ENCODE results near the gene PBRM1. TPM values are rescaled to one million over a fixed set of nuclear protein-coding genes. Genes with fewer than 3 reads are reported as not detected.
A peak's percentile ranks its signal among the peaks of the same experiment; 100 is the strongest.

PBRM1 gene
- total RNA-seq, 2 donors from 2014 or later, result 73.4 to 78.5 TPM

GRCh38 chr3:52555056-52555455 is 130.7 kb downstream of the PBRM1 start:
- Mint-ChIP-seq H3K36me3 (ENCODE audit: low read depth) (peaks cover 54% of the 10 kb centered on the region), H3K27me3 (ENCODE audit: insufficient read depth) (no peaks in the 10 kb centered on the region), H3K4me3 (no peak overlapping the region), H3K9me3 (no peaks in the 10 kb centered on the region), H3K27ac (no peak overlapping the region), H3K4me1 (no peaks in the 10 kb centered on the region)
- Histone ChIP-seq H3K27ac (ENCODE audit: low read depth, low read length) (no peak overlapping the region), H3K4me3 (ENCODE audit: low read length) (no peak overlapping the region), H3K9ac (ENCODE audit: extremely low read depth, low read length, poor library complexity, severe bottlenecking) (no peak overlapping the region), H3K27me3 (ENCODE audit: control insufficient read depth, insufficient read depth, low read length, poor library complexity, severe bottlenecking) (no peaks in the 10 kb centered on the region), H3K9me3 (ENCODE audit: control insufficient read depth, low read length) (no peaks in the 10 kb centered on the region), H3K4me1 (ENCODE audit: control insufficient read depth, insufficient read depth, low read length) (no peaks in the 10 kb centered on the region), H3K36me3 (ENCODE audit: control insufficient read depth, insufficient read depth, low read length) (peaks cover 80% of the 10 kb centered on the region)
- no peak for DNase-seq
- no CpG with 5 or more reads among the region's 1 CpG for WGBS, 2 experiments (ENCODE audit: insufficient coverage in 1 of 2, insufficient read length in 1 of 2)
- TF ChIP-seq, protein P1, sequence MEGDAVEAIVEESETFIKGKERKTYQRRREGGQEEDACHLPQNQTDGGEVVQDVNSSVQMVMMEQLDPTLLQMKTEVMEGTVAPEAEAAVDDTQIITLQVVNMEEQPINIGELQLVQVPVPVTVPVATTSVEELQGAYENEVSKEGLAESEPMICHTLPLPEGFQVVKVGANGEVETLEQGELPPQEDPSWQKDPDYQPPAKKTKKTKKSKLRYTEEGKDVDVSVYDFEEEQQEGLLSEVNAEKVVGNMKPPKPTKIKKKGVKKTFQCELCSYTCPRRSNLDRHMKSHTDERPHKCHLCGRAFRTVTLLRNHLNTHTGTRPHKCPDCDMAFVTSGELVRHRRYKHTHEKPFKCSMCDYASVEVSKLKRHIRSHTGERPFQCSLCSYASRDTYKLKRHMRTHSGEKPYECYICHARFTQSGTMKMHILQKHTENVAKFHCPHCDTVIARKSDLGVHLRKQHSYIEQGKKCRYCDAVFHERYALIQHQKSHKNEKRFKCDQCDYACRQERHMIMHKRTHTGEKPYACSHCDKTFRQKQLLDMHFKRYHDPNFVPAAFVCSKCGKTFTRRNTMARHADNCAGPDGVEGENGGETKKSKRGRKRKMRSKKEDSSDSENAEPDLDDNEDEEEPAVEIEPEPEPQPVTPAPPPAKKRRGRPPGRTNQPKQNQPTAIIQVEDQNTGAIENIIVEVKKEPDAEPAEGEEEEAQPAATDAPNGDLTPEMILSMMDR (conservative IDR thresholded peaks at IDR 0.05), result no peak

GRCh38 chr3:52554026-52554755 is 131.5 kb downstream of the PBRM1 start:
- WGBS, 2 experiments (ENCODE audit: insufficient coverage in 1 of 2, insufficient read length in 1 of 2), result 90 to 94% methylated on average over 4 to 5 of the region's 5 CpGs
- Histone ChIP-seq H3K36me3 (ENCODE audit: control insufficient read depth, insufficient read depth, low read length) (peaks cover 78% of the 10 kb centered on the region), H3K4me3 (ENCODE audit: low read length) (no peak overlapping the region), H3K27ac (ENCODE audit: low read depth, low read length) (no peak overlapping the region), H3K9ac (ENCODE audit: extremely low read depth, low read length, poor library complexity, severe bottlenecking) (no peak overlapping the region), H3K9me3 (ENCODE audit: control insufficient read depth, low read length) (no peaks in the 10 kb centered on the region), H3K27me3 (ENCODE audit: control insufficient read depth, insufficient read depth, low read length, poor library complexity, severe bottlenecking) (no peaks in the 10 kb centered on the region), H3K4me1 (ENCODE audit: control insufficient read depth, insufficient read depth, low read length) (no peaks in the 10 kb centered on the region)
- Mint-ChIP-seq H3K4me3 (no peak overlapping the region), H3K27ac (no peak overlapping the region), H3K4me1 (no peaks in the 10 kb centered on the region), H3K9me3 (no peaks in the 10 kb centered on the region), H3K36me3 (ENCODE audit: low read depth) (peaks cover 49% of the 10 kb centered on the region), H3K27me3 (ENCODE audit: insufficient read depth) (no peaks in the 10 kb centered on the region)
- no peak for DNase-seq
- TF ChIP-seq, protein P1 (conservative IDR thresholded peaks at IDR 0.05), result no peak

GRCh38 chr3:52552089-52552488 is 133.6 kb downstream of the PBRM1 start:
- Mint-ChIP-seq H3K9me3 (no peaks in the 10 kb centered on the region), H3K36me3 (ENCODE audit: low read depth) (peaks cover 49% of the 10 kb centered on the region), H3K27ac (peak overlapping the region; percentile 78), H3K4me3 (no peak overlapping the region), H3K4me1 (no peaks in the 10 kb centered on the region), H3K27me3 (ENCODE audit: insufficient read depth) (no peaks in the 10 kb centered on the region)
- Histone ChIP-seq H3K4me3 (ENCODE audit: low read length) (no peak overlapping the region), H3K9ac (ENCODE audit: extremely low read depth, low read length, poor library complexity, severe bottlenecking) (no peak overlapping the region), H3K27ac (ENCODE audit: low read depth, low read length) (no peak overlapping the region), H3K36me3 (ENCODE audit: control insufficient read depth, insufficient read depth, low read length) (peaks cover 74% of the 10 kb centered on the region), H3K4me1 (ENCODE audit: control insufficient read depth, insufficient read depth, low read length) (no peaks in the 10 kb centered on the region), H3K9me3 (ENCODE audit: control insufficient read depth, low read length) (no peaks in the 10 kb centered on the region), H3K27me3 (ENCODE audit: control insufficient read depth, insufficient read depth, low read length, poor library complexity, severe bottlenecking) (no peaks in the 10 kb centered on the region)
- WGBS, 2 experiments (ENCODE audit: insufficient coverage in 1 of 2, insufficient read length in 1 of 2), result 90 to 93% methylated on average over 2 to 3 of the region's 3 CpGs
- TF ChIP-seq, protein P1 (conservative IDR thresholded peaks at IDR 0.05), result no peak
- no peak for DNase-seq

Measured in endodermal cell (in vitro differentiated cells).